B cell (primary cell): Measurements from ENCODE around the gene BNC2. TPM values are rescaled to one million over a fixed set of nuclear protein-coding genes. Genes with fewer than 3 reads are reported as not detected.

Experiments
- ATAC-seq: fragments of 200-7000 bp; cut with Tn5 transposase; one replicate; pipeline ENCODE4 v1.10.0; 2021; ENCODE audit warnings: low read depth, mild to moderate bottlenecking, moderate number of reproducible peaks, moderate library complexity
- CTCF ChIA-PET: fragments of 350-600 bp; sonication (Branson Sonifier 250); formaldehyde crosslinking; loops from one replicate; lab custom pipeline; 2021; ENCODE audit warnings: antibody characterized with exemption, inconsistent platforms; lab: Charles Lee
- POLR2A ChIA-PET: fragments of 350-600 bp; sonication (Branson Sonifier 250); formaldehyde crosslinking; loops from one replicate; lab custom pipeline; 2021; ENCODE audit warnings: antibody characterized with exemption; lab: Charles Lee
- DNase-seq: peaks from one replicate; pipeline ENCODE4 v3.0.0; 2013
- H2AFZ ChIP-seq: 2 replicates; pipeline ENCODE4 v1.6.1; 2012; ENCODE audit warnings: mild to moderate bottlenecking, low read depth, low read length; ENCODE audit not compliant: insufficient read depth, poor library complexity, severe bottlenecking
- H3K27ac ChIP-seq, 2 donors: 1 replicate in 1 of 2; 2 replicates in 1 of 2; pipeline ENCODE4 v1.5.1; 2012 to 2013; ENCODE audit warnings: low read length in 2 of 2, mild to moderate bottlenecking in 2 of 2, moderate library complexity in 1 of 2
- H3K27me3 ChIP-seq, 4 experiments: fragments of 200-600 bp in 1 of 4; sonication (generic) in 1 of 4; replicated peaks in 1 of 4; 1 replicate in 2 of 4; 2 replicates in 2 of 4; pipeline versions ENCODE4 v1.6.1 to v1.7.0; 2013 to 2016; ENCODE audit warnings: low read length in 3 of 4, mild to moderate bottlenecking in 2 of 4, mixed read lengths in 1 of 4, moderate library complexity in 1 of 4; ENCODE audit not compliant: insufficient read depth in 4 of 4, control insufficient read depth in 3 of 4; ENCODE audit errors: control extremely low read depth in 1 of 4
- H3K36me3 ChIP-seq, 2 experiments: replicated peaks in 1 of 2; 1 replicate in 1 of 2; 2 replicates in 1 of 2; pipeline versions ENCODE4 v1.6.1 to v1.7.1; 2013; ENCODE audit warnings: low read length in 1 of 2; ENCODE audit not compliant: insufficient read depth in 2 of 2, control insufficient read depth in 1 of 2; ENCODE audit errors: control extremely low read depth in 1 of 2, extremely low read depth in 1 of 2
- H3K4me1 ChIP-seq, 2 donors: fragments of 200-600 bp in 1 of 2; sonication (generic) in 1 of 2; 1 replicate in 1 of 2; 2 replicates in 1 of 2; pipeline versions ENCODE4 v1.5.1 to v1.6.1; 2013 to 2017; ENCODE audit warnings: low read length in 2 of 2; ENCODE audit not compliant: control insufficient read depth in 2 of 2, insufficient read depth in 2 of 2
- H3K4me2 ChIP-seq: replicated peaks from 2 replicates; pipeline ENCODE3; 2012; ENCODE audit warnings: mild to moderate bottlenecking, low read depth, low read length; ENCODE audit not compliant: poor library complexity, severe bottlenecking
- H3K4me3 ChIP-seq, 5 experiments: fragments of 200-600 bp in 1 of 5; sonication (generic) in 1 of 5; 1 replicate in 3 of 5; 2 replicates in 2 of 5; pipeline versions ENCODE4 v1.5.1 to v1.7.0; 2011 to 2016; ENCODE audit warnings: low read length in 4 of 5, mild to moderate bottlenecking in 4 of 5, low read depth in 2 of 5, control low read depth in 1 of 5, moderate library complexity in 1 of 5; ENCODE audit not compliant: insufficient read depth in 1 of 5; ENCODE audit errors: control extremely low read depth in 1 of 5, extremely low read depth in 1 of 5
- H3K79me2 ChIP-seq: fragments of 200-600 bp; sonication (generic); one replicate; pipeline ENCODE4 v1.6.0; 2016; ENCODE audit warnings: low read length; ENCODE audit not compliant: control insufficient read depth, insufficient read depth
- H3K9ac ChIP-seq: fragments of 200-600 bp; sonication (generic); 2 replicates; pipeline ENCODE4 v1.6.1; 2017; ENCODE audit warnings: mild to moderate bottlenecking, low read length, moderate library complexity
- H3K9me3 ChIP-seq, 3 donors: one replicate each; pipeline versions ENCODE4 v1.6.1 to v1.7.1; 2013; ENCODE audit warnings: low read length in 2 of 3; ENCODE audit not compliant: control insufficient read depth in 2 of 3, insufficient read depth in 1 of 3; ENCODE audit errors: control extremely low read depth in 1 of 3
- H4K20me1 ChIP-seq: 2 replicates; pipeline ENCODE4 v1.6.0; 2012; ENCODE audit warnings: mild to moderate bottlenecking, low read length; ENCODE audit not compliant: insufficient read depth, control insufficient read depth, poor library complexity, severe bottlenecking
- H3K27ac Mint-ChIP-seq: one replicate; pipeline ENCODE4 v1.8.0; 2021; ENCODE audit warnings: mixed read lengths
- H3K27me3 Mint-ChIP-seq: one replicate; pipeline ENCODE4 v1.8.0; 2021; ENCODE audit warnings: mixed read lengths
- H3K4me1 Mint-ChIP-seq: one replicate; pipeline ENCODE4 v1.8.0; 2021; ENCODE audit warnings: mixed read lengths
- H3K4me3 Mint-ChIP-seq: one replicate; pipeline ENCODE4 v1.8.0; 2021; ENCODE audit warnings: mixed read lengths
- H3K9me3 Mint-ChIP-seq: one replicate; pipeline ENCODE4 v1.8.0; 2022; ENCODE audit warnings: mixed read lengths; ENCODE audit not compliant: insufficient read depth
- EZH2 ChIP-seq: IDR thresholded peaks from 2 replicates; pipeline ENCODE4 v1.6.1; 2012; ENCODE audit warnings: borderline replicate concordance, low read depth, mild to moderate bottlenecking, moderate library complexity, low read length; ENCODE audit not compliant: insufficient read depth, poor library complexity, severe bottlenecking
- WGBS: methylation state at CpG from one replicate; pipeline ENCODE4 v1.1.5; 2013; ENCODE audit warnings: missing lambda C conversion rate; ENCODE audit not compliant: insufficient coverage; 5-methylcytosine and 5-hydroxymethylcytosine counted together
- intact Hi-C: fragments of 100-400 bp; cut with micrococcal nuclease; formaldehyde crosslinking; loops from one replicate; pipeline ENCODE4 v1.10.0; 2022
- polyA plus RNA-seq: library from polyadenylated mRNA; depleted of rRNA; stranded (reverse); fragments of >200 nt; gene quantifications from 2 replicates; pipeline ENCODE4 v1.2.3, GENCODE V29; 2012
- total RNA-seq, 2 donors: library from RNA; stranded (reverse); fragments of 120-200 nt in 1 of 2; gene quantifications; 1 replicate in 1 of 2; 2 replicates in 1 of 2; pipeline versions ENCODE4 v1.2.3 to v1.2.4, GENCODE V29; 2013 to 2022
- TF ChIP-seq, protein P1 (sequence below): fragments of 200-600 bp; IDR thresholded peaks from one replicate; pipeline ENCODE4 v1.8.0; 2022; ENCODE audit warnings: antibody characterized with exemption, mild to moderate bottlenecking

The BNC2 gene
- total and polyA plus RNA-seq, 2 donors (not counting 1 experiment from before 2014, with no cell fraction given), result 0.01 TPM; not detected in 1

DNA sequence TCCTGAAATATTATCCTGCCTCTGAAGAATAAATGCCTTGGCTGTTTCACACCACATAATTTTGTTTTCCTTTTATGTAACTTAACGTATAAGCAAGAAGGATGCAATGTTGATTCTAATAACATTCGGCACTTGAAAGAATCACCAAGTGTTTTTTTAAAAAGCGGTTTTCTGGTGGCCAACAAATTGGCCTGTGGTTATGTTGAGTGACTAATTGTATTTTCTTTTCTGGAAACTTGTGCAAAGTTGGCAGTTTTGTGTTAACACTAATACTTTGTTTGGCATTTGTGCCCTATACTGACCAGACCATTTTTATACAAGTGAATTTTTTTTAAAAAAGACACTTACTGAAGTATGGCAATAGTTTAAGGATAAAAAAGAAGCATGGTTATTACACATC lies 452.7 kb downstream of the BNC2 start:
- H3K79me2 ChIP-seq, result no peaks in the 10 kb centered on the region
- no peak overlapping the region for H3K27ac ChIP-seq
- POLR2A ChIA-PET, result no interaction called here
- H3K36me3 ChIP-seq, result no peaks in the 10 kb centered on the region
- intact Hi-C loops, result no loop called here
- no peaks in the 10 kb centered on the region for H3K4me1 ChIP-seq
- CTCF ChIA-PET, result no interaction called here
- H3K27ac Mint-ChIP-seq, result no peak overlapping the region
- no peak for DNase-seq
- no peak overlapping the region for H3K4me3 ChIP-seq
- H3K4me3 Mint-ChIP-seq, result no peak overlapping the region
- H3K9me3 ChIP-seq, result no peaks in the 10 kb centered on the region
- H4K20me1 ChIP-seq, result no peaks in the 10 kb centered on the region
- no peak for ATAC-seq
- H3K27me3 Mint-ChIP-seq, result no peaks in the 10 kb centered on the region
- H3K9me3 Mint-ChIP-seq, result peaks cover 3% of the 10 kb centered on the region
- no peaks in the 10 kb centered on the region for H3K27me3 ChIP-seq
- H2AFZ ChIP-seq, result no peak overlapping the region
- H3K9ac ChIP-seq, result no peak overlapping the region
- H3K4me1 Mint-ChIP-seq, result no peaks in the 10 kb centered on the region
- no CpG with 5 or more reads among the region's 3 CpGs for WGBS
- H3K4me2 ChIP-seq, result no peak overlapping the region
- TF ChIP-seq, protein P1, sequence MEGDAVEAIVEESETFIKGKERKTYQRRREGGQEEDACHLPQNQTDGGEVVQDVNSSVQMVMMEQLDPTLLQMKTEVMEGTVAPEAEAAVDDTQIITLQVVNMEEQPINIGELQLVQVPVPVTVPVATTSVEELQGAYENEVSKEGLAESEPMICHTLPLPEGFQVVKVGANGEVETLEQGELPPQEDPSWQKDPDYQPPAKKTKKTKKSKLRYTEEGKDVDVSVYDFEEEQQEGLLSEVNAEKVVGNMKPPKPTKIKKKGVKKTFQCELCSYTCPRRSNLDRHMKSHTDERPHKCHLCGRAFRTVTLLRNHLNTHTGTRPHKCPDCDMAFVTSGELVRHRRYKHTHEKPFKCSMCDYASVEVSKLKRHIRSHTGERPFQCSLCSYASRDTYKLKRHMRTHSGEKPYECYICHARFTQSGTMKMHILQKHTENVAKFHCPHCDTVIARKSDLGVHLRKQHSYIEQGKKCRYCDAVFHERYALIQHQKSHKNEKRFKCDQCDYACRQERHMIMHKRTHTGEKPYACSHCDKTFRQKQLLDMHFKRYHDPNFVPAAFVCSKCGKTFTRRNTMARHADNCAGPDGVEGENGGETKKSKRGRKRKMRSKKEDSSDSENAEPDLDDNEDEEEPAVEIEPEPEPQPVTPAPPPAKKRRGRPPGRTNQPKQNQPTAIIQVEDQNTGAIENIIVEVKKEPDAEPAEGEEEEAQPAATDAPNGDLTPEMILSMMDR, result no peak
- TF ChIP-seq EZH2, result no peak

DNA sequence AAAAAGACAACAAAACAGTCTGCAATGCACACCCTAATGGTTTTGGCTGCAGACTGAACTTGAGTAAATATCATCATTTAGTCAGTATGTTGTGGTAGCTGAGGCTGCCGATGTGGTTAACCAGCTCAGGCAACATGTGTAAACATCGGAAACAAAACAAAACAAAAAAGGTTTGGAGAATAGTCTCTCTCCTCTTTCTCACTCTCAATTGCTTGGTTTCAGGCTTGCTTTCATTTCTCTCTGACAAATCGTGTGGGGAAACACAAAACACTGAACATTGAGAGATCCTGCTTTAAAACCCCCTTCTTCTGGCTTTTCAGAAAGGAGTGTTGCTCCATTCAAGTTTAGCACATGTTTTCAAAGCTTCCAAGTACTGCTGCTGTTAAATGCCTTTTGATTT lies 453.3 kb downstream of the BNC2 start:
- no peaks in the 10 kb centered on the region for H3K9me3 ChIP-seq
- no peak overlapping the region for H2AFZ ChIP-seq
- H3K9me3 Mint-ChIP-seq, result peaks cover 3% of the 10 kb centered on the region
- no peaks in the 10 kb centered on the region for H3K4me1 ChIP-seq
- no peak for DNase-seq
- ChIA-PET POLR2A (no interaction called here), CTCF (no interaction called here)
- no peaks in the 10 kb centered on the region for H3K4me1 Mint-ChIP-seq
- no peak overlapping the region for H3K27ac Mint-ChIP-seq
- no peaks in the 10 kb centered on the region for H3K79me2 ChIP-seq
- H4K20me1 ChIP-seq, result no peaks in the 10 kb centered on the region
- H3K4me2 ChIP-seq, result no peak overlapping the region
- H3K27ac ChIP-seq, result no peak overlapping the region
- no peak overlapping the region for H3K9ac ChIP-seq
- TF ChIP-seq, protein P1, result no peak
- no peak for TF ChIP-seq EZH2
- no peaks in the 10 kb centered on the region for H3K36me3 ChIP-seq
- H3K4me3 ChIP-seq, result no peak overlapping the region
- no peak for ATAC-seq
- H3K27me3 Mint-ChIP-seq, result no peaks in the 10 kb centered on the region
- no peaks in the 10 kb centered on the region for H3K27me3 ChIP-seq
- 70% methylated on average over 1 of the region's 3 CpGs for WGBS
- intact Hi-C loops, result no loop called here
- H3K4me3 Mint-ChIP-seq, result no peak overlapping the region
